Mesendoderm (in vitro differentiated cells): ENCODE data around the gene ABCB11.

Experiments used
- DNase-seq: peaks from one replicate; pipeline ENCODE4 v3.0.0; 2013
- H2AK5ac ChIP-seq: 2 replicates; pipeline ENCODE4 v1.6.1; 2013; ENCODE audit warnings: low read length, inconsistent platforms
- H2BK120ac ChIP-seq: 2 replicates; pipeline ENCODE4 v1.6.1; 2013; ENCODE audit warnings: low read depth, mild to moderate bottlenecking, low read length, moderate library complexity, mixed read lengths
- H2BK15ac ChIP-seq: replicated peaks from 2 replicates; pipeline ENCODE4 v1.6.1; 2013; ENCODE audit warnings: low read depth, mild to moderate bottlenecking, moderate library complexity
- H2BK5ac ChIP-seq: 2 replicates; pipeline ENCODE4 v1.6.1; 2013; ENCODE audit warnings: low read length, inconsistent platforms
- H3K18ac ChIP-seq: 2 replicates; pipeline ENCODE4 v1.6.1; 2013; ENCODE audit warnings: mild to moderate bottlenecking, low read length, mixed read lengths
- H3K23ac ChIP-seq: one replicate; pipeline ENCODE4 v1.6.1; 2013; ENCODE audit warnings: low read length
- H3K27ac ChIP-seq: 2 replicates; pipeline ENCODE4 v1.5.1; 2013; ENCODE audit warnings: low read depth, mild to moderate bottlenecking, inconsistent platforms, low read length, moderate library complexity
- H3K27me3 ChIP-seq: 2 replicates; pipeline ENCODE4 v1.6.1; 2013; ENCODE audit warnings: low read length, control low read depth, mild to moderate bottlenecking, inconsistent platforms; ENCODE audit not compliant: insufficient read depth, poor library complexity
- H3K36me3 ChIP-seq: 2 replicates; pipeline ENCODE4 v1.6.1; 2013; ENCODE audit warnings: low read length, inconsistent platforms; ENCODE audit not compliant: control insufficient read depth, insufficient read depth
- H3K4ac ChIP-seq: one replicate; pipeline ENCODE4 v1.6.1; 2013; ENCODE audit warnings: low read depth, mild to moderate bottlenecking, low read length, moderate library complexity
- H3K4me1 ChIP-seq: 2 replicates; pipeline ENCODE4 v1.6.1; 2013; ENCODE audit warnings: low read depth, low read length, inconsistent platforms; ENCODE audit not compliant: control insufficient read depth
- H3K4me2 ChIP-seq: 2 replicates; pipeline ENCODE4 v1.6.1; 2013; ENCODE audit warnings: low read length
- H3K4me3 ChIP-seq: 2 replicates; pipeline ENCODE4 v1.5.1; 2013; ENCODE audit warnings: mild to moderate bottlenecking, low read length
- H3K56ac ChIP-seq: one replicate; pipeline ENCODE4 v1.6.1; 2013; ENCODE audit warnings: low read length
- H3K79me1 ChIP-seq: 2 replicates; pipeline ENCODE4 v1.6.1; 2013; ENCODE audit warnings: low read length, inconsistent platforms
- H3K79me2 ChIP-seq: 2 replicates; pipeline ENCODE4 v1.6.1; 2013; ENCODE audit warnings: mild to moderate bottlenecking, low read length; ENCODE audit not compliant: control insufficient read depth, insufficient read depth
- H3K9ac ChIP-seq: 2 replicates; pipeline ENCODE4 v1.6.1; 2013; ENCODE audit warnings: low read length, inconsistent platforms
- H4K5ac ChIP-seq: one replicate; pipeline ENCODE4 v1.6.1; 2013; ENCODE audit warnings: low read length
- H4K8ac ChIP-seq: one replicate; pipeline ENCODE4 v1.6.1; 2013; ENCODE audit warnings: low read depth, mild to moderate bottlenecking, control low read depth, low read length, moderate library complexity
- WGBS: extraction: QIAGEN DNeasy Blood & Tissue Kit; methylation state at CpG from one replicate; pipeline ENCODE4 v1.1.7; 2013; ENCODE audit warnings: low lambda C conversion rate, missing lambda C conversion rate; ENCODE audit not compliant: insufficient coverage; ENCODE audit errors: extremely low coverage; 5-methylcytosine and 5-hydroxymethylcytosine counted together

The ABCB11 gene

GRCh38 chr2:169005994-169006393, 25.1 kb downstream of the ABCB11 start:
- no peaks in the 10 kb centered on the region for H3K79me2 ChIP-seq
- no peak overlapping the region for H3K4me3 ChIP-seq
- H3K4ac ChIP-seq, result no peak overlapping the region
- H3K4me2 ChIP-seq, result no peak overlapping the region
- peaks cover 2% of the 10 kb centered on the region for H3K4me1 ChIP-seq
- DNase-seq, result no peak
- H4K8ac ChIP-seq, result no peak overlapping the region
- no peak overlapping the region for H2BK5ac ChIP-seq
- H2BK15ac ChIP-seq, result no peak overlapping the region
- H2AK5ac ChIP-seq, result no peak overlapping the region
- WGBS, result no CpG with 5 or more reads among the region's 1 CpG
- no peak overlapping the region for H3K56ac ChIP-seq
- no peak overlapping the region for H3K23ac ChIP-seq
- no peak overlapping the region for H3K27ac ChIP-seq
- H3K79me1 ChIP-seq, result no peaks in the 10 kb centered on the region
- no peak overlapping the region for H2BK120ac ChIP-seq
- H3K36me3 ChIP-seq, result no peaks in the 10 kb centered on the region
- no peak overlapping the region for H3K18ac ChIP-seq
- H4K5ac ChIP-seq, result no peak overlapping the region
- H3K9ac ChIP-seq, result no peak overlapping the region
- H3K27me3 ChIP-seq, result no peaks in the 10 kb centered on the region

- no peaks in the 10 kb centered on the region for H3K36me3 ChIP-seq
- H3K79me2 ChIP-seq, result no peaks in the 10 kb centered on the region
- no peak overlapping the region for H2BK5ac ChIP-seq
- H3K9ac ChIP-seq, result no peak overlapping the region
- H3K4me3 ChIP-seq, result no peak overlapping the region
- no peak overlapping the region for H4K5ac ChIP-seq
- DNase-seq, result peak; percentile 46
- no peak overlapping the region for H3K4ac ChIP-seq
- WGBS, result no CpG with 5 or more reads among the region's 4 CpGs
- H3K23ac ChIP-seq, result no peak overlapping the region
- H3K4me1 ChIP-seq, result peaks cover 2% of the 10 kb centered on the region
- H2BK120ac ChIP-seq, result no peak overlapping the region
- no peak overlapping the region for H3K27ac ChIP-seq
- no peaks in the 10 kb centered on the region for H3K27me3 ChIP-seq
- no peak overlapping the region for H3K4me2 ChIP-seq
- no peak overlapping the region for H2BK15ac ChIP-seq
- no peak overlapping the region for H2AK5ac ChIP-seq
- no peak overlapping the region for H3K56ac ChIP-seq
- H3K18ac ChIP-seq, result no peak overlapping the region
- no peaks in the 10 kb centered on the region for H3K79me1 ChIP-seq
- no peak overlapping the region for H4K8ac ChIP-seq
Measured at GRCh38 chr2:169005080-169005598, 26.0 kb downstream of the ABCB11 start.

GRCh38 chr2:169002161-169002738, 28.9 kb downstream of the ABCB11 start:
- Histone ChIP-seq H4K5ac (no peak overlapping the region), H3K4me1 (no peaks in the 10 kb centered on the region), H3K56ac (no peak overlapping the region), H3K4me2 (no peak overlapping the region), H3K36me3 (no peaks in the 10 kb centered on the region), H3K79me1 (no peaks in the 10 kb centered on the region), H4K8ac (no peak overlapping the region), H3K4ac (no peak overlapping the region), H2BK5ac (no peak overlapping the region), H3K79me2 (no peaks in the 10 kb centered on the region), H3K9ac (no peak overlapping the region), H2BK15ac (no peak overlapping the region), H3K23ac (no peak overlapping the region), H2BK120ac (no peak overlapping the region), H3K27me3 (no peaks in the 10 kb centered on the region), H2AK5ac (no peak overlapping the region), H3K27ac (no peak overlapping the region), H3K18ac (no peak overlapping the region), H3K4me3 (no peak overlapping the region)
- no peak for DNase-seq
- WGBS, result no CpG with 5 or more reads among the region's 3 CpGs

DNA sequence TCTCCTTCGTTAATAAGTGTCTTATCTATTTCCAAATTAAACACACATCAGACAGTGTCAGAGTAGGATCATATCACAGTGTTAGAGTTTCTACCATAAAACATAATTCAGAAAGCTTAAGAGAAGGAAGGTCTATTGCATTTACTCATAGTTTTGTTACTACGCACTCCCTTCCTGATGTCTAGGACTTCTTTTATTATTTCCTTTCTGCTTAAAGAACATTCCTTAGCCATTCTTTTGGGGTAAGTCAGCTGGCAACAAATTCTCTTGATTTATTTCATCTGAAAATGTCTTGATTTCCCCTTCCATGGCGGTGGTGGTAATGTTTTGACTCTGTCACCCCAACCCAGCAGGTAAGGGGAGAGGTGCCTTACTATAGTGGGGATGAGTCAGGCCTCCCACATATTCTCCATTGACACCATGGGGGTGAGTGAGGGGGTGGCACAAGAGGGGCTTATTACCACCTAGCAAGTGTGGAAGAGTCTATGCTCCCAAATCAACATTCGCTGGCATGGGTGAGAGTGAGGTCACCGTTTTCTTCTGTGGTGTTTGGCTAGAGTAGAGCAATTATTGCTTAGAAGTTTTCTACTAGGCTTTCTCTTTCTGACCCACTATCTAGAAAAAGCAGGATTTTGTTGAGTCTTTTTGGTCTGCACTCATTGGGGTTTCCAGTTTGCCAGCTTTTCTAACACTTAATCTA, 29.9 kb downstream of the ABCB11 start:
- Histone ChIP-seq H2BK5ac (no peak overlapping the region), H2AK5ac (no peak overlapping the region), H2BK15ac (no peak overlapping the region), H3K4me3 (no peak overlapping the region), H3K18ac (no peak overlapping the region), H3K79me2 (no peaks in the 10 kb centered on the region), H3K4ac (no peak overlapping the region), H3K4me1 (no peaks in the 10 kb centered on the region), H3K4me2 (no peak overlapping the region), H3K36me3 (no peaks in the 10 kb centered on the region), H3K9ac (no peak overlapping the region), H3K56ac (no peak overlapping the region), H3K79me1 (no peaks in the 10 kb centered on the region), H3K23ac (no peak overlapping the region), H4K8ac (no peak overlapping the region), H2BK120ac (no peak overlapping the region), H3K27ac (no peak overlapping the region), H4K5ac (no peak overlapping the region), H3K27me3 (no peaks in the 10 kb centered on the region)
- 100% methylated on average over 1 of the region's 5 CpGs for WGBS
- DNase-seq, result no peak

DNA sequence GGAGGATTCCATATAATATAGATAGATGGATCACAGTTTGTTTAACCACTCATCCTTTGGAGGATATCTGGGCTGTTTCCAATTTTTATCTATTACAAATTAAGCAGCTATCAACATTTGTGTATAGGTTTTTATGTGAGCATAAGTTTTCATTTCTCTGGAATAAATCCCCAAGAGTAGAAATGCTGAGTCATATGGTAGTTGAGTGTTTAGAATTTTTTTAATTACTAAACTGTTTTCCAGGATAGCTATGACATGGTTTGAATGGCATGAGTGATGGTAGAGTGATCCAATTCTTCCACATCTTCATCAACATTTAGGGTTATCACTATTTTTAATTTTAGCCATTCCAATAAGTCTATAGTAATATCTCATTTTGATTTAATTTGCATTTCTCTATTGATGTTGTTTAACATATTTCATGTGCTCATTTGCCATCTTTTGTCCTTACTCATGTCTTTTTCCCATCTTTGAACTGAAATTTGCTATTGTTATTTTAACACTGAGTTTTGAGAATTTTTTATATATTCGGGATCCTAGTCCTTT, 31.4 kb downstream of the ABCB11 start:
- Histone ChIP-seq H3K23ac (no peak overlapping the region), H2BK120ac (no peak overlapping the region), H3K27me3 (no peaks in the 10 kb centered on the region), H3K4me2 (no peak overlapping the region), H3K4ac (no peak overlapping the region), H3K18ac (no peak overlapping the region), H3K27ac (no peak overlapping the region), H3K79me2 (no peaks in the 10 kb centered on the region), H3K4me3 (no peak overlapping the region), H4K8ac (no peak overlapping the region), H2BK15ac (no peak overlapping the region), H3K9ac (no peak overlapping the region), H3K79me1 (no peaks in the 10 kb centered on the region), H3K36me3 (no peaks in the 10 kb centered on the region), H3K56ac (no peak overlapping the region), H2BK5ac (no peak overlapping the region), H4K5ac (no peak overlapping the region), H2AK5ac (no peak overlapping the region), H3K4me1 (no peaks in the 10 kb centered on the region)
- DNase-seq, result no peak
- WGBS, result no CpG with 5 or more reads among the region's 1 CpG
